Gastroesophageal sphincter (tissue), 2 donors: Measurements from ENCODE around the gene ERP29.

Experiments
- EP300 ChIP-seq: sonication (generic); formaldehyde crosslinking; IDR thresholded peaks from one replicate; pipeline ENCODE4 v1.6.1; 2017; ENCODE audit warnings: antibody characterized with exemption, mild to moderate bottlenecking
- POLR2A ChIP-seq, 2 donors: fragments of 450-650 bp; IDR thresholded peaks; one replicate each; pipeline ENCODE4 v1.6.1; 2017; ENCODE audit warnings: antibody characterized with exemption in 2 of 2, mild to moderate bottlenecking in 2 of 2, moderate library complexity in 1 of 2
- POLR2AphosphoS5 ChIP-seq: sonication (generic); formaldehyde crosslinking; IDR thresholded peaks from one replicate; pipeline ENCODE4 v1.6.1; 2017; ENCODE audit warnings: antibody characterized with exemption

DNA sequence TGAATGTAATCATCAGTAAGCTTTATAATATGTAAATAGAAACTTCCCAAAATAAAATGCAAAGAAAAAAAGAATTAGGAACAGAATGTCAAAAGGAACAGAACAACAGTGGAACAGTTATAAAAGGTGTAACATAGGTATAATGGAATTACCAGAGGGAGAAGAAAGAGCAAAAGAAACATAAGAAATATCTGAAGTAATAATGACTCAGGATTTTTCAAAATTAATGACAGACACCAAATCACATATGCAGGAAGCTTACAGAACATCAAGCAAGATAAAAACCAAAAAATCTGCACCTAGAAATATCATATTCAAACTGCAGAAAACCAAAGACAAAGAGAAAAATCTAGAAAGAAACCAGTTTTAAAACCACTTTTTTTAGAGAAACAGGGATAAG, 36.4 kb upstream of the ERP29 start:
- TF ChIP-seq POLR2A (IDR thresholded peaks at IDR 0.05) (no peak), POLR2AphosphoS5 (no peak), EP300 (no peak)
